ENCODE measurements around the gene KDM6B.

Gene KDM6B

DNA sequence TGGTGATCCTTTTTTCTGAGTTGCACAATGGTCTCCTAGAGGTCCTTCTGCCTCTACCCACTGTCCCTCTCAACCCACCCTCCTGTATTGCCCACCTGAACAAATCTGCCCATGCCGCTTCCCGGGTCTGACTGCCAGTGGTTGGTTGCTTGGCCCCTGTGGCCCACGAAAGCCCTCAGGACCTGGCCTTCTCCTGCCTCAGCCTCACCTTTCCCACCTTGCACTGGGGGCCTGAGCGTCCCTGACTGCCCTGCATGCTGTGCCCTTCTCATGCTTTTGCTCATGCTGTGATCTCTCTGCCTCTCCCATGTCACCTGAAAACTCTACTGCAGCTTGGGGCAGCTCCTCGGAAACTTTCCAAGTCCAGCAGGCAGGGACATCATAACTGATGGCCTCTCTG is 13.8 kb upstream of the KDM6B start:
- DNase-seq (ENCODE audit: low read depth in 2 of 2) = no peak

DNA sequence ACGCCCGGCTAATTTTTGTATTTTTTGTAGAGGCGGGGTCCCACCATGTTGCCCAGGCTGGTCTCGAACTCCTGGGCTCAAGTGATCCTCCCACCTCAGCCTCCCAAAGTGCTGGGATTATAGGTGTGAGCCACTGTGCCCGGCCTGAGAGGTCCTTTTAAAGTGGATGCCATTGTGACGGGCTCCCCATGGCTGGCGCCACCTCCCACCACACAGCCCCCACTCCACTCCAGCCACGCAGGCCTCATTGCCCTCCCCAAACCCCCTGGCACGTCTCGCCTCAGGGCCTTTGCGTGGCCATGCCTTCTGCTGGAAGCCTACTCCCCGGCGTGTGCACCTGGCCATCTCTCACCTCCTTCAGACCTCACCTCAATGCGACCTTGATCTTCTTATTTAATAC is 11.9 kb upstream of the KDM6B start:
- DNase-seq (ENCODE audit: low read depth in 2 of 2) = no peak

DNA sequence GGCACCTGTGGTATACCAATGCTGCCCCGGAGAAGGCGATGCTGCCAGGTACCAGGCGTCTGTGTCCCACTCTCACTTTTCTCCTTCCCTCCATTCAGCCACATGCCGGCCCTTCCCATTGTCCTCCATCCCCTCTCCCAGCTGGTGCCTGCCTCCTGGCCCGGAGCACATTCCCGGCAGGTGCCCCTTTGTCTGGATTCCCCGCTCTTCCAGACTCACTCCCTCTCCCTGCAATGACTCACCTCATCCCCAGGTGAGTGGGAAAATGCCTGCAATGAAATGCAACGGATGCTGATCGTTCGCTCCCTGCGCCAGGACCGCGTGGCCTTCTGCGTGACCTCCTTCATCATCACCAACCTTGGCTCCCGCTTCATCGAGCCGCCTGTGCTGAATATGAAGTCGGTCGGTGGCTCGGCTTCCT is 10.4 kb upstream of the KDM6B start:
- DNase-seq (ENCODE audit: low read depth in 2 of 2) = no peak

- DNase-seq (ENCODE audit: low read depth in 2 of 2) = no peak
Measured at GRCh38 chr17:7824021-7824924, 9.7 kb upstream of the KDM6B start.

- no peak for DNase-seq (ENCODE audit: low read depth in 2 of 2)
Measured at GRCh38 chr17:7825206-7825990, 8.6 kb upstream of the KDM6B start.

- no peak for DNase-seq (ENCODE audit: low read depth in 2 of 2)
Measured at GRCh38 chr17:7830616-7831015, 3.4 kb upstream of the KDM6B start.

DNA sequence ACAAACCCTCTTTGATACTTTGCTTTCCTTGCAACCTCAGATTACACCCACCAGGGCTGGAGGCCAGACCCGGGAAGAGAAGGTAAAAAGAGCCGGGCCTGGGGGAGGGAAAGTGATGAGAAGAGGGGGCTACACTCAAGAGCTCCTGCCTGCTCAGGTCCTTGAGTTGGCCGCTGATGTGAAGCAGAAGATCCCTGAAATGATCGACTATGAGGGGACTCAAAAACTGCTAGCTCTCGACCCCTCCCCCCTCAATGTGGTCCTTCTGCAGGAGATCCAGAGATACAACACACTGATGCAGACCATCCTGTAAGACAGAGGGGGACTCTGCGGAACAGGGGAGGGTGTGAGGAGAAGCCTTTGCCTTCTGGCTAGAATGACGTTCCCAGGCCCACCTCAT is 2.8 kb upstream of the KDM6B start:
- DNase-seq (ENCODE audit: low read depth in 2 of 2) = no peak

DNA sequence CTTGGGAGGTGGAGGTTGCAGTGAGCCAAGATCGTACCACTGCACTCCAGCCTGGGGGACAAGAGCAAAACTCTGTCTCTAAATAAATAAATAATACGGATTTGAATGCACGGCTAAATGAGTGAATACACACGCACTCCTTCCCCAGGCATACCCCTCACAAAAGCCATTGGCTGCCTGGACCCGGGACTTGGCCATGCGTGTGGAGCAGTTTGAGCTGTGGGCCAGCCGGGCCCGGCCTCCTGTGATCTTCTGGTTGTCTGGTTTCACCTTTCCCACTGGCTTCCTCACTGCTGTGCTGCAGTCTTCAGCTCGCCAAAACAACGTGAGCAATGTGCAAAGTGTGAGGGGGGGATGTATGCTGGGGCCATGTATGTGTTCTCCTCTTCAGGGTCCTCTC is 1.6 kb upstream of the KDM6B start:
- DNase-seq (ENCODE audit: low read depth in 2 of 2) = no peak

- no peak for DNase-seq (ENCODE audit: low read depth in 2 of 2)
Measured at GRCh38 chr17:7833011-7833794, 814 bp upstream of the KDM6B start.

GRCh38 chr17:7834542-7834956 is 532 bp downstream of the KDM6B start:
- peak in 1 of 2 donors; percentile 34 for DNase-seq (ENCODE audit: low read depth in 2 of 2)

DNA sequence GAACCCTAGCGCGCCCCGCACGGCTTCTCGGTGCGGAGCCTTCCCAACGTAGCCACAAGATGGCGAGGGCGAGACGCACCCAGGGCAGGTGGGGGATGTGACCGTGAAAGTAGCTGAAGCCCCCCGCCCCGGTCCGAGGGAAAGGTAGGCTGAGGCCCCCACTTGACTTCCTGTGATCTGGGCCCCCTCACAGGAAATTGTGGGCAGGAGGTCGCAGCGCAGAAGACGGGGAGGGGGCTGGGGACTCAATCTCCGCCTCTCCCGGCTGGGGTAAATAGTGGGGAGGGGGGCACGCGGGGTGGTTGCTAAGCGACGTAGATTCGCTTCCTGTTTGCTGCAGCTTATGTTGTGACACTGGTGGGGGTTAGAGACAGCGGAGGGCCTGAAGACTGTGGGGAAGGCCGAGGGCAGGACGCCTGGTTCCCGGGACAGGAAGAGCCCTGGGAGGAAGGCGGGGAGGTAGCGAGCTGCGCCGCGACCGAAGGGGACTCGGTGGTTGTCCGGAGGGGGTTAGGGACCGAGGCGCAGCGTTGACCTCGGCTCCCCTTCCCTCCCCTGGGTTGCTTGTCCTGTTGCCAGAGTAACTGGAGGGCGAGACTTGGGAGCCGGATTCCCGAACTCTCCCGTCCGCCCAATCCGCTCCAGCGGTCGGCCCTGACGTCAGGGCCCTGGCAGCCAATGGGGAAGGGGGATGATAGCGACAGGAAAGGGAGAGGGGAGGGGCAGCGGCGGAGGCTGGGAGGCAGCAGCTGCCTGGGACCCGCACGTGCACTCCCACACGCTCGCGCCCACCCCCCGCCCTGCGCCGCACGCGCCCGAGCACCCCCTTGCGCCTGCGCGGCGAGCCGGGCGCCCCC is 1.2 kb downstream of the KDM6B start:
- peak; percentile 88 to 89 for DNase-seq (ENCODE audit: low read depth in 2 of 2)

DNA sequence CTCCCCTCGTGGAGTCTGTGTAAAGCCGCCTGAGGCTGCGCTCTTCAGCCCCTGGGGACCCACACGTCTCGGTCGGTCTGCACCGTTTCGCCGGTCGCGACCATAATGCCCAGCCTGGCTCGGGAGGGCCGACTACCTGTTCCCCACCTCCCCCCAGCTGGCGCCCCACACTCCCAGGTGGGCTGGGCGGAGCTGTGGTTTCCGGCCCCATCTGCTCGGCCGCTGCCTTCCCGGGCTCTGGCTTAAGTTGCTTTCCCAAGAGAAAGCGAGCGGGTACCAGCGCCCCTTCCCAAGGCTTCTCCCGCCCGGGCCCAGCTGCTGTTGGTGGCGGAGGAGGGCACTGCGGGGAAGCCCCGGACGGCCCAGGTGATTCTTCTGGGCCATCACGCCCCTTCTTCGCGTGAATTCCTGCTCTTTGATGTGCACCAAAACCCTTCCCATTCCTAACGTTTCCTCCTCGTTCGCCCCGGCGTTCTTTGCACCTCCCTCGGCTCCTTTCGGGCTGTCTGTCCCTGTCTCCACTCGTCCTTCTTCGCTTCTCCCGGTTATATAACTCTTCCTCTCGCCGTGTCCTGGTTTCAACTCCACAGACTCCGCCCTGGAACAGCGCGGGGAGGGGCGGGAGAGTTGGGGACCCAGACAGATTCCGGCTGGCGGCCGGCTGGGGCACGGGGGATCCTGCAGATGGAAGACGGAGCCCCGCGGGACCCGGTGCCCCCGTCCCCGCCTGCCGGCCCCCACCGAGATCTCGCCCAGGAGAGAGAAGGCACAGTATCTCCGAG is 2.0 kb downstream of the KDM6B start:
- peak in 1 of 2 donors; percentile 30 for DNase-seq (ENCODE audit: low read depth in 2 of 2)

DNA sequence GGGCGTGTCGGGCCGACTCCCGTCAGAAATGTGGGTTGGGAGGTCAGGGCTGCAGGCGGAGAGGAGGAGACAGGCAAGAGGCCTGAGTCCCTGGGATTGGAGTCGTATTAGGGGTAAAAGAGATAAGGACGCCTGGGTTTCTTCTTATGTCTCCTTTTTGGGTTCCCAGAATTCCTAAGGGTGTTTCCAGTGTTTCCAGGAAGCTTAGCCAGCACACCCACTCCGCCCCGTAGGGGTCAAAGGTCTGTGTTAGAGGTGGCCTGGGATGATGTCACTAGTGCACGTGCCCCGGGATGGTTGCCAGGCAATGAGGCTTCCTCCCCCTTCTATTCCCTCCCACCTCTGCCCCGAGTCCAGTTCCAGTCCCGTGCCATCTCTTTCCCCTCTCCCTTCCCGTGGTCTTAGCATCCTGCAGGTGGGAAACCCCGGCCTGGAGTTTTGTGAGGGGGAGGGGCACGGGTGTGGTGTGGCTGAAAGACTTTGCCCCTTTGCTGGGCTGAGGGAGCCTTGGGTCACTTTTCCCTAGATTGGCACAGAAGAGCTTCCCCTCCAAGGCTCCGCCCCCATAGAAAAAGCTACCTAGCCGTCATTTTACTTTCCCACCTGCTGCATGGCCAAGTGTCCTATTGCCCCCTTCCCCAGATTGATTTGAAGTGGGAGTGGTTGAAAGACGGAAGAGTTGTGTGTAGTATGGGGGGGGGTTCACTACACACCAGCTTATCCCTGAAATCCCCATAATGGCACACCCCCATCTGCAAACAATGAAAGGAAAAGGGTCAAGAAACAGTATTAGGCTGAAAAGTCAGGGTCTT is 2.8 kb downstream of the KDM6B start:
- peak in 1 of 2 donors; percentile 61 for DNase-seq (ENCODE audit: low read depth in 2 of 2)

DNA sequence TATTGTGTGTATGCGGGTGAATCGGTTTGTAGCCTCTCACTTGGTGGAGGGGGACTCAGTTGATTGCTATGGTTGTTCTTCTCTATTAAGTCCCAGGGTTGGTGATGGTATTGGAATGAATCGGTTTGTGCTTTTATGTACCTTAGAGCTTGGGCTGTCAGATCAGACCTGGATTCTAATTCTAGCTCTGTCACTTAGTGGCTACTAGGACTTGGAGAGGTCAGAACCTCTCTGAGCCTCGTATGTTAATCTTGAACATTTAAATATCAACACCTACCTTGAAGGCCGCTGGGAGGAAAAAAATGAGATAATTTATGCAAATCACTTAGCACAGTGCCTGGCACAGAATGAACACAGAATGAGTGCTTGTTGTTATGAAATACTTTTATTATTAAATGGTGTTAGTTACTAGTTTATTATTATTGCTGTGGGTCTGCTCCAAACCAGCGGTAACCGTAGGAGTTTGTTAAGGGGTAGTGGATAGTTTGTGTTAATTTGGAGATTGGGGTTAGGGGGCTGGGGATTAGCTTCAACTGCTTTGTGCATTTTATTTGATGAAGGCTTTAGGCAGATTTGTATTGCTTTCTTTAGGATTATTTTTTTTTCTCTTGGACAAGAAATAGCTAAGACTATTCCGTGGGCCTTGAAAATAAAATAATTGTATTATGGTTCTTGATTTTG is 3.5 kb downstream of the KDM6B start:
- DNase-seq (ENCODE audit: low read depth in 2 of 2) = no peak

- DNase-seq (ENCODE audit: low read depth in 2 of 2) = no peak
Measured at GRCh38 chr17:7838090-7839075, 4.4 kb downstream of the KDM6B start.

DNA sequence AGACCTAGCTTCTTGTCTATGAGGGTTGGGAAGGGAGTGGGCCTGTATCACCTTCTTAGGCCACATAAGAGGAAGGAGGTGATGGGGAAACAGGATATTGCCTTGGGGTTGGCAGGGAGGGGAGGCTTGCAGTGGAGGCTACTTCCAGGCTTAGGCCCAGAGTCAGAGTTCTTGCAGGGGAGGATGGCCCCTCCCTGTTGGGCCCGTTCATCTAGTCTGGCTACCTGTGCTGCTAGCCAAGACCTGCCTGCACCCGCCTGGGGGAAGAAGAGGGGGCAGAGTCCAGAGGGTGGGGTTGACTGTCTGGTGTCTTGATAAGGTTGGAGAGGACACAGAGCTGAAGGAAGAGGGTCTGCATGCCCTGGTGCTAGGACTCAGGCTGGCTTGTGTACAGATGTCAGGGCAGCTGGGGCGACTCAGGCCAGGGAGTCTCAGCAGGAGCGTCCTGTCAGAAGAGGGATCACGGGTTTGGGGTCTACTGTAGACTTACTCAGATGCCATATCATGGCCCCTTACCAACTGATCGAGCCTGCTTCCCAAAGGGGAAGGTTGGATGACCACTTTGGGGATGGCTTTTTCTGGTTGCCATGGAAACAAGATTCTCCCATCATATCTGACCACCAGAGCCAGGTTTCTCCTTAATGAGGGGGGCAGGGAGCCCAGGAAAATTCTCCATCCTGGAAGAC is 5.3 kb downstream of the KDM6B start:
- no peak for DNase-seq (ENCODE audit: low read depth in 2 of 2)

DNA sequence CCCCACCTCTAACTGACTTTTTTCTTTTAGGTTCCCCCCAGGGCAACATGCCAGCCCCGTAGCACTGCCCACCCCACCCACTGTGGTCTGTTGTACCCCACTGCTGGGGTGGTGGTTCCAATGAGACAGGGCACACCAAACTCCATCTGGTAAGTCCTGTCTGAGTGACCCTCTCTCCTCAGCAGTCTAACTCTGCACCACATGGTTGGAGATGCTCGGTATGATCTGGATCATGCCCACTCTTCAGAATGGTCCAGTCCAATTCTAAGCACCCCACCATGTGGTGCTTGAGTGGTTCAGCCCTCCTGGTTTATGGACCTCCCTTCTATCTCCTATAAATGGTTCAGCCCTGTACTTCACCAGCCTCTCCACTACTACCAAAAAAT is 5.9 kb downstream of the KDM6B start:
- DNase-seq (ENCODE audit: low read depth in 2 of 2) = no peak
